ENCODE results near the gene CEMP1. TPM values are rescaled to one million over a fixed set of nuclear protein-coding genes. Genes with fewer than 3 reads are reported as not detected.

CEMP1 gene
- total and polyA plus RNA-seq, 2 experiments from 2014 or later = 0.31 to 7.5 TPM

GRCh38 chr16:2489581-2489980 is 41.6 kb downstream of the CEMP1 start:
- Histone ChIP-seq H3K9me2 (ENCODE audit: insufficient read depth) (no peaks in the 10 kb centered on the region), H3K4me1 (ENCODE audit: insufficient read depth) (no peaks in the 10 kb centered on the region), H3F3A (replicated peaks; ENCODE audit: low read depth) (no peaks in the 10 kb centered on the region), H2AFZ (no peak overlapping the region), H3K27me3 (ENCODE audit: insufficient read depth) (no peaks in the 10 kb centered on the region), H4K20me1 (replicated peaks; ENCODE audit: insufficient read depth) (no peaks in the 10 kb centered on the region; the same call in 1 of the 2 replicates), H3K4me2 (no peak overlapping the region), H3K36me3 (ENCODE audit: insufficient read depth) (no peaks in the 10 kb centered on the region), H3K27ac (ENCODE audit: low read depth) (no peak overlapping the region), H3K79me2 (replicated peaks; ENCODE audit: insufficient read depth) (0 out of 2 replicates have a peak, but pooled peaks cover 3% of the 10 kb centered on the region), H3K4me3 (no peak overlapping the region)
- no peak overlapping the region for H3K4me3 Mint-ChIP-seq
- DNase-seq (ENCODE audit: low spot score) (no peak), ATAC-seq (no peak)
- H3K36me3 Mint-ChIP-seq (ENCODE audit: low read depth) = no peaks in the 10 kb centered on the region; the same call in 2 of the 3 replicates
- H3K27me3 Mint-ChIP-seq (ENCODE audit: insufficient read depth, low read depth, poor library complexity) = peaks cover 14% of the 10 kb centered on the region
- peaks cover 12% of the 10 kb centered on the region for H3K4me1 Mint-ChIP-seq
- no peak overlapping the region for H3K27ac Mint-ChIP-seq
- TF ChIP-seq STAT1 (IDR thresholded peaks at IDR 0.05; ENCODE audit: unreplicated experiment) (no peak), NANOG (IDR thresholded peaks at IDR 0.05; ENCODE audit: borderline replicate concordance) (no peak), EZH2 (IDR thresholded peaks at IDR 0.05; ENCODE audit: low read depth, unreplicated experiment) (no peak), POLR2AphosphoS5 (IDR thresholded peaks at IDR 0.05; ENCODE audit: low read depth) (no peak)
- TF ChIP-seq, protein P1, sequence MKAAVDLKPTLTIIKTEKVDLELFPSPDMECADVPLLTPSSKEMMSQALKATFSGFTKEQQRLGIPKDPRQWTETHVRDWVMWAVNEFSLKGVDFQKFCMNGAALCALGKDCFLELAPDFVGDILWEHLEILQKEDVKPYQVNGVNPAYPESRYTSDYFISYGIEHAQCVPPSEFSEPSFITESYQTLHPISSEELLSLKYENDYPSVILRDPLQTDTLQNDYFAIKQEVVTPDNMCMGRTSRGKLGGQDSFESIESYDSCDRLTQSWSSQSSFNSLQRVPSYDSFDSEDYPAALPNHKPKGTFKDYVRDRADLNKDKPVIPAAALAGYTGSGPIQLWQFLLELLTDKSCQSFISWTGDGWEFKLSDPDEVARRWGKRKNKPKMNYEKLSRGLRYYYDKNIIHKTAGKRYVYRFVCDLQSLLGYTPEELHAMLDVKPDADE (IDR thresholded peaks at IDR 0.05) = no peak
- H3K9me3 Mint-ChIP-seq = no peaks in the 10 kb centered on the region

DNA sequence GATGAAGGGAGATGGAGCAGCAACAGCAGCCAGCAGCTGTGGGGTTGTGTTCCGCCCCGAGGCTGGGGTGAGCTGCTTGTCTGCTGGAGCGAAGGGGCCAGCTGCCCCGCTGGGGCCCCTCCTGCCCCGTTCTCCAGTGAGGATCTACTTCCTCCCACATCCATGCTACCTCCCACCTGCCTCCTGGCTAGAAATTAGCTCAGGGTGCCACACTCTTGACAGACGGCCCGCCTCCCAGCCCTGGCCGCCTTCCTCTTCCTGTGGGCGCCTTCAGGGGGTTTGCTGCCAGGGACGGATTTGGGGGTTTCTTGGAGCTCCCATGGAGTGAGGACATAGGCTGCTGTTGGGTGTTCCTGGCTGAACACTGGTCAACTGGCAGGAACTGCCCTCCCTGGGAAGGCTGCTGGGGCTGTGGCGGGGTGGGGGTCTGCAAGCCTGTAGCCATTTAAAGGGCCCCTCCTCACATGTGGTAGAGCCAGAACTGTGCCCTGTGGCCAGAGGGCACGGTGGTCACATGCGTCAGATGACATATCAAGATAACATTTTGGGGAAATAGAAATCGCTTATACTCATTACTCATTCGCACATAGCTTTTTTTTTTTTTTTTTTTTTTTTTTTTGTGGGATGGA is 43.2 kb downstream of the CEMP1 start:
- H4K20me1 ChIP-seq (replicated peaks; ENCODE audit: insufficient read depth) = no peaks in the 10 kb centered on the region; the same call in 1 of the 2 replicates
- H3K36me3 Mint-ChIP-seq (ENCODE audit: low read depth) = no peaks in the 10 kb centered on the region; the same call in 2 of the 3 replicates
- no peak for ATAC-seq

More for the DNA sequence above, 43.2 kb downstream of the CEMP1 start:
- H3K9me2 ChIP-seq (ENCODE audit: insufficient read depth) = no peaks in the 10 kb centered on the region
- H2AFZ ChIP-seq = no peak overlapping the region
- no peak overlapping the region for H3K4me3 ChIP-seq
- peaks cover 20% of the 10 kb centered on the region for H3K4me1 Mint-ChIP-seq
- H3K9me3 Mint-ChIP-seq = no peaks in the 10 kb centered on the region
- no peaks in the 10 kb centered on the region for H3K36me3 ChIP-seq (ENCODE audit: insufficient read depth)
- H3F3A ChIP-seq (replicated peaks; ENCODE audit: low read depth) = no peaks in the 10 kb centered on the region
- no peak overlapping the region for H3K27ac Mint-ChIP-seq
- H3K27ac ChIP-seq (ENCODE audit: low read depth) = no peak overlapping the region
- no peaks in the 10 kb centered on the region for H3K4me1 ChIP-seq (ENCODE audit: insufficient read depth)
- no peak overlapping the region for H3K4me2 ChIP-seq
- peaks cover 17% of the 10 kb centered on the region for H3K27me3 Mint-ChIP-seq (ENCODE audit: insufficient read depth, low read depth, poor library complexity)
- TF ChIP-seq EZH2phosphoT487 (IDR thresholded peaks at IDR 0.05; ENCODE audit: unreplicated experiment) = no peak
- TF ChIP-seq STAT1 (IDR thresholded peaks at IDR 0.05; ENCODE audit: unreplicated experiment) = no peak
- TF ChIP-seq, protein P2, sequence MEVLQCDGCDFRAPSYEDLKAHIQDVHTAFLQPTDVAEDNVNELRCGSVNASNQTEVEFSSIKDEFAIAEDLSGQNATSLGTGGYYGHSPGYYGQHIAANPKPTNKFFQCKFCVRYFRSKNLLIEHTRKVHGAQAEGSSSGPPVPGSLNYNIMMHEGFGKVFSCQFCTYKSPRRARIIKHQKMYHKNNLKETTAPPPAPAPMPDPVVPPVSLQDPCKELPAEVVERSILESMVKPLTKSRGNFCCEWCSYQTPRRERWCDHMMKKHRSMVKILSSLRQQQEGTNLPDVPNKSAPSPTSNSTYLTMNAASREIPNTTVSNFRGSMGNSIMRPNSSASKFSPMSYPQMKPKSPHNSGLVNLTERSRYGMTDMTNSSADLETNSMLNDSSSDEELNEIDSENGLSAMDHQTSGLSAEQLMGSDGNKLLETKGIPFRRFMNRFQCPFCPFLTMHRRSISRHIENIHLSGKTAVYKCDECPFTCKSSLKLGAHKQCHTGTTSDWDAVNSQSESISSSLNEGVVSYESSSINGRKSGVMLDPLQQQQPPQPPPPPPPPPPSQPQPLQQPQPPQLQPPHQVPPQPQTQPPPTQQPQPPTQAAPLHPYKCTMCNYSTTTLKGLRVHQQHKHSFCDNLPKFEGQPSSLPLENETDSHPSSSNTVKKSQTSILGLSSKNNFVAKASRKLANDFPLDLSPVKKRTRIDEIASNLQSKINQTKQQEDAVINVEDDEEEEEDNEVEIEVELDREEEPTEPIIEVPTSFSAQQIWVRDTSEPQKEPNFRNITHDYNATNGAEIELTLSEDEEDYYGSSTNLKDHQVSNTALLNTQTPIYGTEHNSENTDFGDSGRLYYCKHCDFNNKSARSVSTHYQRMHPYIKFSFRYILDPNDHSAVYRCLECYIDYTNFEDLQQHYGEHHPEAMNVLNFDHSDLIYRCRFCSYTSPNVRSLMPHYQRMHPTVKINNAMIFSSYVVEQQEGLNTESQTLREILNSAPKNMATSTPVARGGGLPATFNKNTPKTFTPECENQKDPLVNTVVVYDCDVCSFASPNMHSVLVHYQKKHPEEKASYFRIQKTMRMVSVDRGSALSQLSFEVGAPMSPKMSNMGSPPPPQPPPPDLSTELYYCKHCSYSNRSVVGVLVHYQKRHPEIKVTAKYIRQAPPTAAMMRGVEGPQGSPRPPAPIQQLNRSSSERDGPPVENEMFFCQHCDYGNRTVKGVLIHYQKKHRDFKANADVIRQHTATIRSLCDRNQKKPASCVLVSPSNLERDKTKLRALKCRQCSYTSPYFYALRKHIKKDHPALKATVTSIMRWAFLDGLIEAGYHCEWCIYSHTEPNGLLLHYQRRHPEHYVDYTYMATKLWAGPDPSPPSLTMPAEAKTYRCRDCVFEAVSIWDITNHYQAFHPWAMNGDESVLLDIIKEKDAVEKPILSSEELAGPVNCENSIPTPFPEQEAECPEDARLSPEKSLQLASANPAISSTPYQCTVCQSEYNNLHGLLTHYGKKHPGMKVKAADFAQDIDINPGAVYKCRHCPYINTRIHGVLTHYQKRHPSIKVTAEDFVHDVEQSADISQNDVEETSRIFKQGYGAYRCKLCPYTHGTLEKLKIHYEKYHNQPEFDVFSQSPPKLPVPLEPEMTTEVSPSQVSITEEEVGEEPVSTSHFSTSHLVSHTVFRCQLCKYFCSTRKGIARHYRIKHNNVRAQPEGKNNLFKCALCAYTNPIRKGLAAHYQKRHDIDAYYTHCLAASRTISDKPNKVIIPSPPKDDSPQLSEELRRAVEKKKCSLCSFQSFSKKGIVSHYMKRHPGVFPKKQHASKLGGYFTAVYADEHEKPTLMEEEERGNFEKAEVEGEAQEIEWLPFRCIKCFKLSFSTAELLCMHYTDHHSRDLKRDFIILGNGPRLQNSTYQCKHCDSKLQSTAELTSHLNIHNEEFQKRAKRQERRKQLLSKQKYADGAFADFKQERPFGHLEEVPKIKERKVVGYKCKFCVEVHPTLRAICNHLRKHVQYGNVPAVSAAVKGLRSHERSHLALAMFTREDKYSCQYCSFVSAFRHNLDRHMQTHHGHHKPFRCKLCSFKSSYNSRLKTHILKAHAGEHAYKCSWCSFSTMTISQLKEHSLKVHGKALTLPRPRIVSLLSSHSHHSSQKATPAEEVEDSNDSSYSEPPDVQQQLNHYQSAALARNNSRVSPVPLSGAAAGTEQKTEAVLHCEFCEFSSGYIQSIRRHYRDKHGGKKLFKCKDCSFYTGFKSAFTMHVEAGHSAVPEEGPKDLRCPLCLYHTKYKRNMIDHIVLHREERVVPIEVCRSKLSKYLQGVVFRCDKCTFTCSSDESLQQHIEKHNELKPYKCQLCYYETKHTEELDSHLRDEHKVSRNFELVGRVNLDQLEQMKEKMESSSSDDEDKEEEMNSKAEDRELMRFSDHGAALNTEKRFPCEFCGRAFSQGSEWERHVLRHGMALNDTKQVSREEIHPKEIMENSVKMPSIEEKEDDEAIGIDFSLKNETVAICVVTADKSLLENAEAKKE (CRISPR knock-in tag; IDR thresholded peaks at IDR 0.05) = no peak
- H3K27me3 ChIP-seq (ENCODE audit: insufficient read depth) = no peaks in the 10 kb centered on the region
- DNase-seq (ENCODE audit: low spot score) = no peak
- H3K4me3 Mint-ChIP-seq = no peak overlapping the region
- H3K79me2 ChIP-seq (replicated peaks; ENCODE audit: insufficient read depth) = 0 out of 2 replicates have a peak, but pooled peaks cover 3% of the 10 kb centered on the region

Measured in GM23338 (cell line).